ENCODE data around the gene CCDC154.
A peak's percentile ranks its signal among the peaks of the same experiment; 100 is the strongest.

CCDC154 gene

GRCh38 chr16:1425616-1426370 is 18.6 kb downstream of the CCDC154 start:
- Histone ChIP-seq H2BK15ac (ENCODE audit: low read depth, poor library complexity, severe bottlenecking) (no peak overlapping the region), H3K4ac (ENCODE audit: low read depth in 1 of 2, low read length in 2 of 2) (no peak overlapping the region), H3K4me2 (ENCODE audit: low read length, poor library complexity, severe bottlenecking) (no peak overlapping the region), H3K27me3 (ENCODE audit: control insufficient read depth in 1 of 2, insufficient read depth in 1 of 2, low read length in 2 of 2) (peaks cover 0 to 19% of the 10 kb centered on the region in 2 experiments), H3K4me1 (ENCODE audit: control insufficient read depth, insufficient read depth, low read depth, low read length) (no peaks in the 10 kb centered on the region), H3K9me3 (ENCODE audit: control insufficient read depth, low read length) (no peaks in the 10 kb centered on the region), H2BK120ac (ENCODE audit: low read depth, low read length) (no peak overlapping the region), H2BK5ac (ENCODE audit: low read depth, low read length, poor library complexity, severe bottlenecking) (no peak overlapping the region), H2BK12ac (ENCODE audit: low read length in 2 of 2) (no peak overlapping the region), H2AK5ac (ENCODE audit: low read length, severe bottlenecking) (no peak overlapping the region), H3K27ac (ENCODE audit: low read length, poor library complexity, severe bottlenecking) (no peak overlapping the region), H3K18ac (ENCODE audit: low read depth in 1 of 2, low read length in 2 of 2) (no peak overlapping the region), H3K23ac (ENCODE audit: low read length in 2 of 2) (no peak overlapping the region), H3K9ac (ENCODE audit: low read length) (no peak overlapping the region), H3K79me1 (replicated peaks; ENCODE audit: low read length, poor library complexity, severe bottlenecking) (peaks cover 6% of the 10 kb centered on the region), H3K4me3 (ENCODE audit: insufficient read depth in 1 of 2, low read depth in 1 of 2, low read length in 2 of 2) (no peak overlapping the region), H2AFZ (ENCODE audit: low read depth, low read length) (no peak overlapping the region), H4K91ac (ENCODE audit: low read length) (no peak overlapping the region), H3K14ac (ENCODE audit: low read length in 2 of 2) (no peak overlapping the region), H3K36me3 (ENCODE audit: control insufficient read depth in 1 of 2, insufficient read depth in 2 of 2, low read depth in 1 of 2, low read length in 2 of 2) (no peaks in the 10 kb centered on the region), H4K8ac (ENCODE audit: low read length) (no peak overlapping the region)
- no peak for DNase-seq
- 91% methylated on average over 16 of the region's 16 CpGs for WGBS

GRCh38 chr16:1424028-1424427 is 20.3 kb downstream of the CCDC154 start:
- peaks cover 13% of the 10 kb centered on the region for H3K79me1 ChIP-seq (replicated peaks; ENCODE audit: low read length, poor library complexity, severe bottlenecking)
- no peak overlapping the region for H3K4ac ChIP-seq (ENCODE audit: low read depth in 1 of 2, low read length in 2 of 2)
- WGBS: 92% methylated on average over 10 of the region's 12 CpGs
- H3K23ac ChIP-seq (ENCODE audit: low read length in 2 of 2): no peak overlapping the region
- no peak overlapping the region for H3K14ac ChIP-seq (ENCODE audit: low read length in 2 of 2)
- no peaks in the 10 kb centered on the region for H3K36me3 ChIP-seq (ENCODE audit: control insufficient read depth in 1 of 2, insufficient read depth in 2 of 2, low read depth in 1 of 2, low read length in 2 of 2)
- no peak overlapping the region for H3K18ac ChIP-seq (ENCODE audit: low read depth in 1 of 2, low read length in 2 of 2)
- H4K8ac ChIP-seq (ENCODE audit: low read length): no peak overlapping the region
- H3K27me3 ChIP-seq (ENCODE audit: control insufficient read depth in 1 of 2, insufficient read depth in 1 of 2, low read length in 2 of 2): peaks cover 0 to 3% of the 10 kb centered on the region in 2 experiments
- H3K4me2 ChIP-seq (ENCODE audit: low read length, poor library complexity, severe bottlenecking): no peak overlapping the region
- H3K4me1 ChIP-seq (ENCODE audit: control insufficient read depth, insufficient read depth, low read depth, low read length): peaks cover 8% of the 10 kb centered on the region
- H3K27ac ChIP-seq (ENCODE audit: low read length, poor library complexity, severe bottlenecking): no peak overlapping the region
- H3K9ac ChIP-seq (ENCODE audit: low read length): no peak overlapping the region
- H2BK5ac ChIP-seq (ENCODE audit: low read depth, low read length, poor library complexity, severe bottlenecking): no peak overlapping the region
- no peak overlapping the region for H4K91ac ChIP-seq (ENCODE audit: low read length)
- no peak for DNase-seq
- no peaks in the 10 kb centered on the region for H3K9me3 ChIP-seq (ENCODE audit: control insufficient read depth, low read length)
- H2AFZ ChIP-seq (ENCODE audit: low read depth, low read length): no peak overlapping the region
- H2AK5ac ChIP-seq (ENCODE audit: low read length, severe bottlenecking): no peak overlapping the region
- H2BK15ac ChIP-seq (ENCODE audit: low read depth, poor library complexity, severe bottlenecking): no peak overlapping the region
- H3K4me3 ChIP-seq (ENCODE audit: insufficient read depth in 1 of 2, low read depth in 1 of 2, low read length in 2 of 2): no peak overlapping the region
- no peak overlapping the region for H2BK12ac ChIP-seq (ENCODE audit: low read length in 2 of 2)
- no peak overlapping the region for H2BK120ac ChIP-seq (ENCODE audit: low read depth, low read length)

- WGBS: 89% methylated on average over 10 of the region's 10 CpGs
- Histone ChIP-seq H2BK12ac (ENCODE audit: low read length in 2 of 2) (no peak overlapping the region), H4K91ac (ENCODE audit: low read length) (no peak overlapping the region), H3K4me1 (ENCODE audit: control insufficient read depth, insufficient read depth, low read depth, low read length) (peaks cover 10% of the 10 kb centered on the region), H2AK5ac (ENCODE audit: low read length, severe bottlenecking) (peak overlapping the region; percentile 38), H3K4me3 (ENCODE audit: insufficient read depth in 1 of 2, low read depth in 1 of 2, low read length in 2 of 2) (no peak overlapping the region), H3K23ac (ENCODE audit: low read length in 2 of 2) (no peak overlapping the region), H3K9me3 (ENCODE audit: control insufficient read depth, low read length) (no peaks in the 10 kb centered on the region), H3K27me3 (ENCODE audit: control insufficient read depth in 1 of 2, insufficient read depth in 1 of 2, low read length in 2 of 2) (no peaks in the 10 kb centered on the region), H3K18ac (ENCODE audit: low read depth in 1 of 2, low read length in 2 of 2) (no peak overlapping the region), H4K8ac (ENCODE audit: low read length) (peak overlapping the region; percentile 37), H2BK120ac (ENCODE audit: low read depth, low read length) (no peak overlapping the region), H2BK15ac (ENCODE audit: low read depth, poor library complexity, severe bottlenecking) (no peak overlapping the region), H3K4ac (ENCODE audit: low read depth in 1 of 2, low read length in 2 of 2) (peak overlapping the region in 1 of 2 experiments; percentile 81), H3K9ac (ENCODE audit: low read length) (no peak overlapping the region), H3K79me1 (replicated peaks; ENCODE audit: low read length, poor library complexity, severe bottlenecking) (peaks cover 19% of the 10 kb centered on the region), H2BK5ac (ENCODE audit: low read depth, low read length, poor library complexity, severe bottlenecking) (no peak overlapping the region), H2AFZ (ENCODE audit: low read depth, low read length) (no peak overlapping the region), H3K36me3 (ENCODE audit: control insufficient read depth in 1 of 2, insufficient read depth in 2 of 2, low read depth in 1 of 2, low read length in 2 of 2) (peaks cover 4% of the 10 kb centered on the region in 2 experiments), H3K14ac (ENCODE audit: low read length in 2 of 2) (no peak overlapping the region), H3K27ac (ENCODE audit: low read length, poor library complexity, severe bottlenecking) (no peak overlapping the region), H3K4me2 (ENCODE audit: low read length, poor library complexity, severe bottlenecking) (no peak overlapping the region)
- no peak for DNase-seq
Measured at GRCh38 chr16:1422076-1422475, 22.3 kb downstream of the CCDC154 start.

- Histone ChIP-seq H2BK15ac (ENCODE audit: low read depth, poor library complexity, severe bottlenecking) (no peak overlapping the region), H3K9ac (ENCODE audit: low read length) (peak overlapping the region; percentile 97), H3K4ac (ENCODE audit: low read depth in 1 of 2, low read length in 2 of 2) (peak overlapping the region; percentile 73 to 97), H2BK12ac (ENCODE audit: low read length in 2 of 2) (peak overlapping the region in 1 of 2 experiments; percentile 71), H2AK5ac (ENCODE audit: low read length, severe bottlenecking) (peak overlapping the region; percentile 23), H4K91ac (ENCODE audit: low read length) (peak overlapping the region; percentile 43), H4K8ac (ENCODE audit: low read length) (peak overlapping the region; percentile 81), H3K9me3 (ENCODE audit: control insufficient read depth, low read length) (no peaks in the 10 kb centered on the region), H3K23ac (ENCODE audit: low read length in 2 of 2) (peak overlapping the region in 1 of 2 experiments; percentile 96), H3K27me3 (ENCODE audit: control insufficient read depth in 1 of 2, insufficient read depth in 1 of 2, low read length in 2 of 2) (no peaks in the 10 kb centered on the region), H3K4me3 (ENCODE audit: insufficient read depth in 1 of 2, low read depth in 1 of 2, low read length in 2 of 2) (peak overlapping the region; percentile 94 to 99), H3K79me1 (replicated peaks; ENCODE audit: low read length, poor library complexity, severe bottlenecking) (peaks cover 21% of the 10 kb centered on the region), H2AFZ (ENCODE audit: low read depth, low read length) (peak overlapping the region; percentile 73), H3K27ac (ENCODE audit: low read length, poor library complexity, severe bottlenecking) (peak overlapping the region; percentile 25), H3K4me1 (ENCODE audit: control insufficient read depth, insufficient read depth, low read depth, low read length) (peaks cover 12% of the 10 kb centered on the region), H3K14ac (ENCODE audit: low read length in 2 of 2) (peak overlapping the region in 1 of 2 experiments; percentile 41), H3K36me3 (ENCODE audit: control insufficient read depth in 1 of 2, insufficient read depth in 2 of 2, low read depth in 1 of 2, low read length in 2 of 2) (peaks cover 4% of the 10 kb centered on the region in 2 experiments), H2BK5ac (ENCODE audit: low read depth, low read length, poor library complexity, severe bottlenecking) (no peak overlapping the region), H3K18ac (ENCODE audit: low read depth in 1 of 2, low read length in 2 of 2) (peak overlapping the region in 1 of 2 experiments; percentile 72), H3K4me2 (ENCODE audit: low read length, poor library complexity, severe bottlenecking) (peak overlapping the region; percentile 81), H2BK120ac (ENCODE audit: low read depth, low read length) (no peak overlapping the region)
- WGBS: 4% methylated on average over 22 of the region's 22 CpGs
- peak; percentile 20 for DNase-seq
Measured at GRCh38 chr16:1420111-1420539, 24.2 kb downstream of the CCDC154 start.

All from mesenchymal stem cell (in vitro differentiated cells and primary cell).